Measurements from ENCODE around the gene OXA1L. TPM values are rescaled to one million over a fixed set of nuclear protein-coding genes. Genes with fewer than 3 reads are reported as not detected.
"Not testable (repeated sequence)": the region's sequence is repeated elsewhere in the genome, so short reads cannot be mapped to it uniquely, and the experiment has no call there.

Gene OXA1L
- total RNA-seq, 1 donor from 2014 or later: 190 TPM

DNA sequence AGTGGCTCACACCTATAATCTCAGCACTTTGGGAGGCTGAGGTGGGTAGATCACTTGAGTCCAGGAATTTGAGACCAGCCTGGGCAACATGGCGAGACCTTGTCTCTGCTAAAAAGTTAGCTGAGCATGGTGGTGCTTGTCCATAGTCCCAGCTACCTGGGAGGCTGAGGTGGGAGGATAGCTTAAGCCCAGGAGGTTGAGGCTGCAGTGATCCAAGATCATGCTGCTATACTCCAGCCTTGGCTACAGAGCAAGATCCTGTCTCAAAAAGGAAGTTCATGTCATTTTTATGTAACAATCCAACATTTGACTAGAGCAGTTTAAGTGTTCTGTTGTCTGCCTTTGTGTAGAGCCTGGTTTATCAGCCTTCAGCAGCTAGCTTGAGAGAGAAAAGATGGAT, 6.2 kb downstream of the OXA1L start:
- peaks cover 20% of the 10 kb centered on the region for H3K4me1 Mint-ChIP-seq
- no peak overlapping the region for H3K4me3 Mint-ChIP-seq
- ChIA-PET POLR2A (interaction anchor here (0.6 to 1.8 kb wide), 3 partner anchors 34 to 174 kb away, joined by 3 to 8 read pairs (median 3); no protein-coding TSS in a partner anchor), CTCF (no interaction called here)
- intact Hi-C loops (cut with micrococcal nuclease): no loop called here
- no peaks in the 10 kb centered on the region for H3K9me3 Mint-ChIP-seq
- DNase-seq: no peak
- H3K36me3 Mint-ChIP-seq (ENCODE audit: low read depth): peaks cover 83% of the 10 kb centered on the region
- ATAC-seq (ENCODE audit: low read depth): no peak
- TF ChIP-seq, protein P1, sequence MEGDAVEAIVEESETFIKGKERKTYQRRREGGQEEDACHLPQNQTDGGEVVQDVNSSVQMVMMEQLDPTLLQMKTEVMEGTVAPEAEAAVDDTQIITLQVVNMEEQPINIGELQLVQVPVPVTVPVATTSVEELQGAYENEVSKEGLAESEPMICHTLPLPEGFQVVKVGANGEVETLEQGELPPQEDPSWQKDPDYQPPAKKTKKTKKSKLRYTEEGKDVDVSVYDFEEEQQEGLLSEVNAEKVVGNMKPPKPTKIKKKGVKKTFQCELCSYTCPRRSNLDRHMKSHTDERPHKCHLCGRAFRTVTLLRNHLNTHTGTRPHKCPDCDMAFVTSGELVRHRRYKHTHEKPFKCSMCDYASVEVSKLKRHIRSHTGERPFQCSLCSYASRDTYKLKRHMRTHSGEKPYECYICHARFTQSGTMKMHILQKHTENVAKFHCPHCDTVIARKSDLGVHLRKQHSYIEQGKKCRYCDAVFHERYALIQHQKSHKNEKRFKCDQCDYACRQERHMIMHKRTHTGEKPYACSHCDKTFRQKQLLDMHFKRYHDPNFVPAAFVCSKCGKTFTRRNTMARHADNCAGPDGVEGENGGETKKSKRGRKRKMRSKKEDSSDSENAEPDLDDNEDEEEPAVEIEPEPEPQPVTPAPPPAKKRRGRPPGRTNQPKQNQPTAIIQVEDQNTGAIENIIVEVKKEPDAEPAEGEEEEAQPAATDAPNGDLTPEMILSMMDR (IDR thresholded peaks at IDR 0.05): no peak
- H3K27ac Mint-ChIP-seq: no peak overlapping the region
- H3K27me3 Mint-ChIP-seq: no peaks in the 10 kb centered on the region

DNA sequence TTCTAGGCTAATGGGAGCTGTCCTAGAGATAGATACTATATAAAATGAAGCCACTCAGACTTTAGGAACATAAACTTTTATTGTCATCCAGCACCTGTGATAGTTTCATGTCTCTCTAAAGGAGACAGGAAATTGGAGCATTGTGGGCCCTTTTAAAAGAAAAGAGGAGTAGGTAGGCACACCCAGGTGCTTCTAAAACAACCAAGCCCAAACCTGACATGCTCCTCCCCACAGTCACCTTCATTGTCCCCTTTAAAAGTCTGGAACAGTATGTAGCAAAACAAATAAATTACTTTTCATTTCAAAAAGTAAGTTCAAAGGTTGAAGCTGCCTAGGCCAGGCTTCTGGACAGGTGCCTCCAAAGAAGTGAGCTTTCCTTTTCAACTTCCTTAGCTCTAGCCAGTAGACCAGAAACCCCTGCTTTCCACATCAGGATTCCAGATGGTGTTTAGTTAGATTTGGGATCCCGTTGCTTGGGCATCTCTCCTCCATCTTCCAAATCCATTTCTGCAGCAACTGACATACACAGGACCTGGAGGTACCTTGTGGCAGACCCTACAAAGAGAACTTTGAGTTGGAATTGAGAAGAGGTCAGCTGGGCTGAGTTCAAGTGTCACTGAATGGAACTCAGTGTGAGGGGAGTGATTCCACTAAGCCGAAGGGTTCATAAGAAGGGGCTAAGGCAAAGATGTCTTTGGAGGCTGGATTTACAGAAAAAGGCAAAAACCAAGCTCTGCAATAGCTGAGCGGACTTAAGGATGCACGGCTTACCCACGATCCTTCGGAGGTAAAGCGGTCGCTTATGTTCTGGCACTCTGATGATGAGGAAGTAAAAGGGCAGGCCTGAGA, 6.9 kb downstream of the OXA1L start:
- TF ChIP-seq, protein P1 (IDR thresholded peaks at IDR 0.05): no peak
- intact Hi-C loops (cut with micrococcal nuclease): no loop called here
- Mint-ChIP-seq H3K9me3 (no peaks in the 10 kb centered on the region), H3K27ac (no peak overlapping the region), H3K4me3 (no peak overlapping the region), H3K36me3 (ENCODE audit: low read depth) (peaks cover 80% of the 10 kb centered on the region), H3K27me3 (no peaks in the 10 kb centered on the region), H3K4me1 (peaks cover 17% of the 10 kb centered on the region)
- ATAC-seq (ENCODE audit: low read depth) (no peak), DNase-seq (no peak)
- CTCF ChIA-PET: interaction anchor here (0.9 to 1.3 kb wide), 3 partner anchors 79 to 114 kb away, joined by 3 to 4 read pairs (median 3); no protein-coding TSS in a partner anchor
- POLR2A ChIA-PET: interaction anchor here (0.6 to 1.8 kb wide), 4 partner anchors 17 to 173 kb away, joined by 3 to 8 read pairs (median 5); no protein-coding TSS in a partner anchor

DNA sequence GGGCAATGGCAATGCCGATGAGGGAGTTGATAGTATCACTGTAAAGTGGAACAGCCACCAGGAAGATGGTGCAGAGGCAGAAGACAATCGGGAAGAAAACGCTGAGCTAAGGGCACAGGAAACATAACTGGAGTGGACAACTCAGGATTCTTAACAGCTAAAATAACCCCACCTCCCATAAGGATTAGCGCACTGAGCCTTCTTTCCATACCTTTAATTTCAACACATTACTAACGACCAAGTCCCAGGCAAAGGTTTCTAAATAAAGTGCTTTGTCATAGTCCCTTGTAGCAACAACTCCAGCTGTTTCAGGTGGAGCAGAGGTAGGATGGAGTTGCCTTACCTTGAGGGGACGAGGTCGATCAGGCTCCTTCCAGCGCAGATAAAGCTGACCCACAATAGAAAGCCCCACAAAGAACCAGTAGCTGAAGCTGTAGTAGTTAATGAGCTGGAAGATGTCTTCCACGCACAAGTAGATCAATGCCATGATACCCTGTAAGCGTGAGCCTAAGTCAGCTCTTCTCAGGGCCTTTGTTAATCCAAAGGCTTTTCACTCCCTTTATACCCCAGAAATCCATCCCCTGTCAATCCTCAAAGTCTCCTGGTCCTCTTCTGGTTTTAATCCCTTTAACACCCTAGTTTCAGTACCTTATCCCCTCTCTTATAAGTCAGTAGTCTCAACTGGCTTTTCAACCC, 7.7 kb downstream of the OXA1L start:
- DNase-seq (no peak), ATAC-seq (ENCODE audit: low read depth) (no peak)
- Mint-ChIP-seq H3K4me3 (no peak overlapping the region), H3K9me3 (no peaks in the 10 kb centered on the region), H3K27me3 (no peaks in the 10 kb centered on the region), H3K36me3 (ENCODE audit: low read depth) (peaks cover 82% of the 10 kb centered on the region), H3K27ac (peak overlapping the region; percentile 30), H3K4me1 (peaks cover 13% of the 10 kb centered on the region)
- ChIA-PET CTCF (interaction anchor here (0.9 to 1.3 kb wide), 3 partner anchors 78 to 115 kb away, joined by 3 to 4 read pairs (median 3); no protein-coding TSS in a partner anchor), POLR2A (interaction anchor here (0.6 to 1.8 kb wide), 3 partner anchors 16 to 212 kb away, joined by 5 to 8 read pairs (median 7); no protein-coding TSS in a partner anchor)
- intact Hi-C loops (cut with micrococcal nuclease): no loop called here
- TF ChIP-seq, protein P1 (IDR thresholded peaks at IDR 0.05): no peak

DNA sequence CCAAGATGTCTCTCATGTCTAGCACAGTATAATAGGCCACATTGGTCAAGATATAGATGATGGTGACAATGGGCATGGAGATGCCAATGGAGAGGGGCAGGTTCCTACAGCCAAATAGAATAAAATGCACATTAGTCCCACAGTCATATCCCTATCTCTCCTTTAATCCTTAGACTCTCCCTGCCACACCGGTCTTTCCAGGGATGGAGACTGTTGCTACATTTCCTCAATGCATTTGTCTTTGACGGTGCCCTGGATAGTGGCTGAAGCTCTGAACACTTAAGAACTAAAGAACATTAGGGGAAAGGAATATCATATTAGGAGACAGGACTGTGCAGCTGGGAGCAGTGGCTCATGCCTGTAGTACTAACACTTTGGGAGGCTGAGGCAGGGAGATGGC, 9.7 kb downstream of the OXA1L start:
- peaks cover 70% of the 10 kb centered on the region for H3K36me3 Mint-ChIP-seq (ENCODE audit: low read depth)
- no peak overlapping the region for H3K27ac Mint-ChIP-seq
- POLR2A ChIA-PET: interaction anchor here (0.7 to 1.9 kb wide), 2 partner anchors 10 to 77 kb away, joined by 5 to 7 read pairs; partner anchors contain the start of gene OXA1L
- peaks cover 10% of the 10 kb centered on the region for H3K4me1 Mint-ChIP-seq
- ATAC-seq (ENCODE audit: low read depth) (no peak), DNase-seq (no peak)
- intact Hi-C loops (cut with micrococcal nuclease): no loop called here
- H3K4me3 Mint-ChIP-seq: no peak overlapping the region
- TF ChIP-seq, protein P1 (IDR thresholded peaks at IDR 0.05): no peak
- H3K9me3 Mint-ChIP-seq: no peaks in the 10 kb centered on the region
- no peaks in the 10 kb centered on the region for H3K27me3 Mint-ChIP-seq
- CTCF ChIA-PET: interaction anchor here (1.3 to 4.5 kb wide), 2 partner anchors 206 to 220 kb away, joined by 3 to 18 read pairs; no protein-coding TSS in a partner anchor

DNA sequence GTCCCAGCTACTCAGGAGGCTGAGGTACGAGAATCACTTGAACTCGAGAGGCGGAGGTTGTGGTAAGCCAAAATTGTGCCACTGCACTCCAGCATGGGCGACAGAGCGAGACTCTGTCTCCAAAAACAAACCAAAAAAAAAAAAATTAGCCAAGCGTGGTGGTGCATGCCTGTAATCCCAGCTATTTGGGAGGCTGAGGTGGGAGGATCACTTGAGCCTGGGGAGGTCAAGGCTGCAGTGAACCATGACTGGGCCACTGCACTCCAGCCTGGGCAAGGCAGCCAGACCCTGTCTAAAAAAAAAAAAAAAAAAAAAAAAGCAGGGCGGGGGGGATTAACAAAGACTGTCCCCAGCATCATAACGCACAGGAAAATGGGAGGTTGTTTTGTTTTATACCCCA, 10.4 kb downstream of the OXA1L start:
- H3K4me3 Mint-ChIP-seq; H3K27me3 Mint-ChIP-seq; ATAC-seq (ENCODE audit: low read depth); H3K27ac Mint-ChIP-seq; H3K9me3 Mint-ChIP-seq; DNase-seq: not testable (repeated sequence)
- CTCF ChIA-PET: interaction anchor here (0.6 to 4.5 kb wide), 4 partner anchors 8 to 220 kb away, joined by 3 to 18 read pairs (median 6); no protein-coding TSS in a partner anchor
- Mint-ChIP-seq H3K36me3 (ENCODE audit: low read depth) (peaks cover 66% of the 10 kb centered on the region), H3K4me1 (peaks cover 10% of the 10 kb centered on the region)
- intact Hi-C loops (cut with micrococcal nuclease): loop anchor here (1.0 kb wide), 5 partner anchors 13 to 207 kb away; no protein-coding TSS in a partner anchor
- POLR2A ChIA-PET: interaction anchor here (0.7 to 1.9 kb wide), 3 partner anchors 9 to 76 kb away, joined by 4 to 7 read pairs (median 5); partner anchors contain the start of gene OXA1L
